Measurements from ENCODE around the gene LSS. TPM values are rescaled to one million over a fixed set of nuclear protein-coding genes. Genes with fewer than 3 reads are reported as not detected.

Gene LSS
- total RNA-seq, 1 experiment from 2014 or later = 130 TPM

DNA sequence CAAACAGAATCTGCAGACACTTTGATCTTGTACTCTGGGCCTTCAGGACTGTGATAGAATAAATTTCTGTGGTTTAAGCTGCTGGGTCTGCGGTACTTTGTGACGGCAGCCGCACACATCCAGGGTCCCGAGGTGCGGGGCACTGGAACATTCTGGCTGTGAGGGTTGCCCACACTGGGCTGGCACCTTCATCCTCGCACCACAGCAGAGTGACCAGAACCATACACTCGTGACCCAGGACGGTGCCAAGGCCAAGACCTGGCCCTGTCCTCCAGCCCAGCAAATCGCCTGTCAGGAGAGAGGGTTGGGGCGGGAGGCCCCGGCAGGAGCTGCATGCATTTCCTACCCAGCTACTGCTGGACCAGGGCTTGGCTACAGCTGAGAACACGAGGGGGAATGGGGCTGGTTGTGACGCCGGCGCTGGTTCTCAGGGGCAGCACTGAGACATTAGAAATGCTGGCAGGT is 70.6 kb downstream of the LSS start:
- BruUV-seq (replicated peaks) = no TSS peak
- CTCF ChIA-PET = interaction anchor here (0.6 kb wide), 1 partner anchor 10 kb away, joined by 3 read pairs; no protein-coding TSS in a partner anchor

DNA sequence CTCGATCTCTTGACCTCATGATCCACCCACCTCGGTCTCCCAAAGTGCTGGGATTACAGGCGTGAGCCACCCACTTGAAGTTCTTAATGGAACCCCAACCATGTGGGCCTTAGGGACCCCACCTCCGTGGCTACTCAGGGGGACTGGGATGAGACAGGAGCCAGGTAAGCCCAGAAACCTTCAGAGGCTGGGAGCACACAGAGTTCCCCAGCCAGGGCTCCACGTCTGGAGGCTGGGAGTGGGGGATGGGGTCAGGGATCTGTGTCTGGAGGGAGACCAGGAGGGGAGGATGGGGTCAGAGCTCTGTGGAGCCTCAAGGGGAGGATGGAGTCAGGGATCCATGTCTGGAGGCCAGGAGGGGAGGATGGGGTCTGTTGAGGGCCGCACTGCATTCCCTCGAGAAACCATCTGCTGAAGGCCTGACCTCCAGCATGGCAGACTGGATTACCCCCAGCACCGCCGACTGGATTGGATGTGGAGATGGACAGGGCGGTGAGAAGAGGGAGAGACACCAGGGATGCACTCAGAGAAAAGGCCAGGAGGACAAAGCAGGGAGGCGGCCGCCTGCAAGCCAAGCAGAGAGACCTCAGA is 71.1 kb downstream of the LSS start:
- no peak overlapping the region for H3K27ac ChIP-seq (ENCODE audit: low read depth, low read length, poor library complexity, severe bottlenecking)
- peaks cover 4% of the 10 kb centered on the region for H3K36me3 ChIP-seq (ENCODE audit: insufficient read depth, low read length, poor library complexity, severe bottlenecking)
- no peaks in the 10 kb centered on the region for H3K27me3 ChIP-seq (replicated peaks; ENCODE audit: insufficient read depth, low read depth, low read length, poor library complexity)
- intact Hi-C loops (cut with micrococcal nuclease; ENCODE audit: unreplicated experiment) = no loop called here
- peaks cover 5% of the 10 kb centered on the region for H3K4me1 ChIP-seq (ENCODE audit: insufficient read depth, low read length, poor library complexity, severe bottlenecking)
- TF ChIP-seq EZH2 (IDR thresholded peaks at IDR 0.05; ENCODE audit: borderline replicate concordance, low read depth, low read length, poor library complexity, severe bottlenecking) = no peak
- TF ChIP-seq, protein P1, sequence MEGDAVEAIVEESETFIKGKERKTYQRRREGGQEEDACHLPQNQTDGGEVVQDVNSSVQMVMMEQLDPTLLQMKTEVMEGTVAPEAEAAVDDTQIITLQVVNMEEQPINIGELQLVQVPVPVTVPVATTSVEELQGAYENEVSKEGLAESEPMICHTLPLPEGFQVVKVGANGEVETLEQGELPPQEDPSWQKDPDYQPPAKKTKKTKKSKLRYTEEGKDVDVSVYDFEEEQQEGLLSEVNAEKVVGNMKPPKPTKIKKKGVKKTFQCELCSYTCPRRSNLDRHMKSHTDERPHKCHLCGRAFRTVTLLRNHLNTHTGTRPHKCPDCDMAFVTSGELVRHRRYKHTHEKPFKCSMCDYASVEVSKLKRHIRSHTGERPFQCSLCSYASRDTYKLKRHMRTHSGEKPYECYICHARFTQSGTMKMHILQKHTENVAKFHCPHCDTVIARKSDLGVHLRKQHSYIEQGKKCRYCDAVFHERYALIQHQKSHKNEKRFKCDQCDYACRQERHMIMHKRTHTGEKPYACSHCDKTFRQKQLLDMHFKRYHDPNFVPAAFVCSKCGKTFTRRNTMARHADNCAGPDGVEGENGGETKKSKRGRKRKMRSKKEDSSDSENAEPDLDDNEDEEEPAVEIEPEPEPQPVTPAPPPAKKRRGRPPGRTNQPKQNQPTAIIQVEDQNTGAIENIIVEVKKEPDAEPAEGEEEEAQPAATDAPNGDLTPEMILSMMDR (conservative IDR thresholded peaks at IDR 0.05; ENCODE audit: low read depth, low read length) = no peak
- BruUV-seq (replicated peaks) = no TSS peak
- H3K9me3 ChIP-seq (ENCODE audit: low read depth, low read length, poor library complexity, severe bottlenecking) = no peaks in the 10 kb centered on the region
- DNase-seq (ENCODE audit: low spot score) = no peak
- CTCF ChIA-PET = interaction anchor here (0.6 kb wide), 1 partner anchor 11 kb away, joined by 3 read pairs; no protein-coding TSS in a partner anchor
- POLR2A ChIA-PET (ENCODE audit: low non-redundant PET) = no interaction called here
- no peak overlapping the region for H3K4me3 ChIP-seq (ENCODE audit: low read depth, low read length, poor library complexity, severe bottlenecking)

More for the DNA sequence above, 70.6 kb downstream of the LSS start:
- POLR2A ChIA-PET (ENCODE audit: low non-redundant PET) = no interaction called here
- Histone ChIP-seq H3K36me3 (ENCODE audit: insufficient read depth, low read length, poor library complexity, severe bottlenecking) (peaks cover 4% of the 10 kb centered on the region), H3K27ac (ENCODE audit: low read depth, low read length, poor library complexity, severe bottlenecking) (no peak overlapping the region), H3K9me3 (ENCODE audit: low read depth, low read length, poor library complexity, severe bottlenecking) (no peaks in the 10 kb centered on the region), H3K4me1 (ENCODE audit: insufficient read depth, low read length, poor library complexity, severe bottlenecking) (peaks cover 5% of the 10 kb centered on the region), H3K4me3 (ENCODE audit: low read depth, low read length, poor library complexity, severe bottlenecking) (no peak overlapping the region), H3K27me3 (replicated peaks; ENCODE audit: insufficient read depth, low read depth, low read length, poor library complexity) (no peaks in the 10 kb centered on the region)
- DNase-seq (ENCODE audit: low spot score) = no peak
- intact Hi-C loops (cut with micrococcal nuclease; ENCODE audit: unreplicated experiment) = loop anchor here (2.0 kb wide), 1 partner anchor 15 kb away; no protein-coding TSS in a partner anchor
- TF ChIP-seq, protein P1 (conservative IDR thresholded peaks at IDR 0.05; ENCODE audit: low read depth, low read length) = no peak
- no peak for TF ChIP-seq EZH2 (IDR thresholded peaks at IDR 0.05; ENCODE audit: borderline replicate concordance, low read depth, low read length, poor library complexity, severe bottlenecking)

DNA sequence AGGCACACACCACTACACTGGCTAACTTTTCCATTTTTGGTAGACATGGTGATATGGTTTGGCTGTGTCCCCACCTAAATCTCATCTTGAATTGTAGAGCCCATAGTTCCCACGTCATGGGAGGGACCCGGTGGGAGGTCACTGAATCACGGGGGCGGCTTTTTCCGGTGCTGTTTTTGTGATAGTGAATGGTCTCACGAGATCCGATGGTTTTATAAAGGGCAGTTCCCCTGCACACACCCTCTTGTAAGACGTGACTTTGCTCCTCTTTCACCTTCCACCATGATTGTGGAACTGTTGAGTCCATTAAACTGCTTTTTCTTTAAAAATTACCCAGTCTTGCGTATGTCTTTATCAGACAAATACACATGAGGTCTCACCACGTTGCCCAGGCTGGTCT is 71.9 kb downstream of the LSS start:
- Histone ChIP-seq H3K27ac (ENCODE audit: low read depth, low read length, poor library complexity, severe bottlenecking) (no peak overlapping the region), H3K9me3 (ENCODE audit: low read depth, low read length, poor library complexity, severe bottlenecking) (no peaks in the 10 kb centered on the region), H3K36me3 (ENCODE audit: insufficient read depth, low read length, poor library complexity, severe bottlenecking) (peaks cover 4% of the 10 kb centered on the region), H3K4me1 (ENCODE audit: insufficient read depth, low read length, poor library complexity, severe bottlenecking) (peaks cover 5% of the 10 kb centered on the region), H3K4me3 (ENCODE audit: low read depth, low read length, poor library complexity, severe bottlenecking) (no peak overlapping the region), H3K27me3 (replicated peaks; ENCODE audit: insufficient read depth, low read depth, low read length, poor library complexity) (no peaks in the 10 kb centered on the region)
- no peak for DNase-seq (ENCODE audit: low spot score)
- BruUV-seq (replicated peaks) = no TSS peak
- no peak for TF ChIP-seq EZH2 (IDR thresholded peaks at IDR 0.05; ENCODE audit: borderline replicate concordance, low read depth, low read length, poor library complexity, severe bottlenecking)
- TF ChIP-seq, protein P1 (conservative IDR thresholded peaks at IDR 0.05; ENCODE audit: low read depth, low read length) = no peak
- POLR2A ChIA-PET (ENCODE audit: low non-redundant PET) = no interaction called here
- intact Hi-C loops (cut with micrococcal nuclease; ENCODE audit: unreplicated experiment) = no loop called here
- CTCF ChIA-PET = no interaction called here
